Neural crest cell (in vitro differentiated cells): ENCODE results near the gene SMG6. TPM values are rescaled to one million over a fixed set of nuclear protein-coding genes. Genes with fewer than 3 reads are reported as not detected.
A peak's percentile ranks its signal among the peaks of the same experiment; 100 is the strongest.

ENCODE experiments used
- DNase-seq: peaks from one replicate; pipeline ENCODE4 v3.0.0; 2021; ENCODE audit warnings: low read depth, mixed read lengths, low spot score
- H3K27ac Mint-ChIP-seq: one replicate; pipeline ENCODE4 v1.8.0; 2021; ENCODE audit warnings: mild to moderate bottlenecking, mixed read lengths; ENCODE audit not compliant: unreplicated experiment
- H3K27me3 Mint-ChIP-seq: 2 replicates; pipeline ENCODE4 v1.8.0; 2021; ENCODE audit warnings: low read depth, mild to moderate bottlenecking, mixed read lengths
- H3K36me3 Mint-ChIP-seq: 2 replicates; pipeline ENCODE4 v1.8.0; 2021; ENCODE audit warnings: low read depth, mild to moderate bottlenecking, mixed read lengths
- H3K4me1 Mint-ChIP-seq: 2 replicates; pipeline ENCODE4 v1.8.0; 2021; ENCODE audit warnings: mixed read lengths
- H3K4me3 Mint-ChIP-seq: one replicate; pipeline ENCODE4 v1.8.0; 2021; ENCODE audit warnings: mild to moderate bottlenecking, mixed read lengths
- H3K9me3 Mint-ChIP-seq: 2 replicates; pipeline ENCODE4 v1.8.0; 2021; ENCODE audit warnings: mixed read lengths
- total RNA-seq: library from RNA; stranded (reverse); gene quantifications from 2 replicates; pipeline ENCODE4 v1.2.1, GENCODE V29; 2021
- TF ChIP-seq, protein P1 (sequence below): fragments of 200-600 bp; sonication (generic); conservative IDR thresholded peaks from 2 replicates; pipeline ENCODE4 v1.5.0; 2021; ENCODE audit warnings: antibody characterized with exemption, mild to moderate bottlenecking

Gene SMG6
- total RNA-seq, 1 donor from 2014 or later = 57.2 TPM

GRCh38 chr17:2178798-2179501, 124.6 kb downstream of the SMG6 start:
- no peaks in the 10 kb centered on the region for H3K9me3 Mint-ChIP-seq
- peak overlapping the region; percentile 11 for H3K4me3 Mint-ChIP-seq
- TF ChIP-seq, protein P1, sequence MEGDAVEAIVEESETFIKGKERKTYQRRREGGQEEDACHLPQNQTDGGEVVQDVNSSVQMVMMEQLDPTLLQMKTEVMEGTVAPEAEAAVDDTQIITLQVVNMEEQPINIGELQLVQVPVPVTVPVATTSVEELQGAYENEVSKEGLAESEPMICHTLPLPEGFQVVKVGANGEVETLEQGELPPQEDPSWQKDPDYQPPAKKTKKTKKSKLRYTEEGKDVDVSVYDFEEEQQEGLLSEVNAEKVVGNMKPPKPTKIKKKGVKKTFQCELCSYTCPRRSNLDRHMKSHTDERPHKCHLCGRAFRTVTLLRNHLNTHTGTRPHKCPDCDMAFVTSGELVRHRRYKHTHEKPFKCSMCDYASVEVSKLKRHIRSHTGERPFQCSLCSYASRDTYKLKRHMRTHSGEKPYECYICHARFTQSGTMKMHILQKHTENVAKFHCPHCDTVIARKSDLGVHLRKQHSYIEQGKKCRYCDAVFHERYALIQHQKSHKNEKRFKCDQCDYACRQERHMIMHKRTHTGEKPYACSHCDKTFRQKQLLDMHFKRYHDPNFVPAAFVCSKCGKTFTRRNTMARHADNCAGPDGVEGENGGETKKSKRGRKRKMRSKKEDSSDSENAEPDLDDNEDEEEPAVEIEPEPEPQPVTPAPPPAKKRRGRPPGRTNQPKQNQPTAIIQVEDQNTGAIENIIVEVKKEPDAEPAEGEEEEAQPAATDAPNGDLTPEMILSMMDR = no peak
- peaks cover 4% of the 10 kb centered on the region for H3K36me3 Mint-ChIP-seq
- DNase-seq = no peak
- peaks cover 43% of the 10 kb centered on the region for H3K4me1 Mint-ChIP-seq
- no peaks in the 10 kb centered on the region for H3K27me3 Mint-ChIP-seq
- H3K27ac Mint-ChIP-seq = peak overlapping the region; percentile 59

DNA sequence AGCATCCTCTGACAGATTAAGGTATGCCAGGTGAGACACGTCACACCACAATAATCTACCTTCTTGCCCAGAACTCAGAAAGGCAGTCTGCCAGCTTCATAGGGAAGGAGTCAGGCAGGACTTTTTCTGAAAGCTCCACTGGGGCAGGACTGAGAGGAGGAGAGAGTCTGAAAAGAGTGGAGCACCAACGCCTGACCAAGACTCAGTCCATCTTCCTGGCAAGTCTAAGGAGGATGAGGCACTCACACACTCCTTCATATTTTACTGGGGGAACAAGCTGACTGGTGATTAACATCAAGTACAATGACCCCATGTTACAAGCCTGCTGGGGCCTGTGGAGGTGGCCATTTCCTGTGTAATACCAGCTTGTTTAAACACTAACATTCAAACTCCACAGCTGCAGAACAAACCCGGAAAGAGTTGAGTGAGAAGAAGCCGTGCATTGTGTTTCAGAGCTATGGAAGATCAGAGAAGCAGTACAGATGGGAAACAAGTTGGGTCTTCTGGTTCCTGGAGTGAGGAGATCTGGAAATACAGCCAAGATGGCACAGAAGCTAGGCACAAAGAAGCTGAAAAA, 126.3 kb downstream of the SMG6 start:
- no peaks in the 10 kb centered on the region for H3K9me3 Mint-ChIP-seq
- DNase-seq = no peak
- peaks cover 5% of the 10 kb centered on the region for H3K36me3 Mint-ChIP-seq
- TF ChIP-seq, protein P1 = no peak
- peaks cover 56% of the 10 kb centered on the region for H3K4me1 Mint-ChIP-seq
- no peak overlapping the region for H3K4me3 Mint-ChIP-seq
- peak overlapping the region; percentile 72 for H3K27ac Mint-ChIP-seq
- no peaks in the 10 kb centered on the region for H3K27me3 Mint-ChIP-seq

GRCh38 chr17:2176499-2177169, 127.0 kb downstream of the SMG6 start:
- H3K4me1 Mint-ChIP-seq = peaks cover 56% of the 10 kb centered on the region
- H3K27me3 Mint-ChIP-seq = no peaks in the 10 kb centered on the region
- H3K36me3 Mint-ChIP-seq = peaks cover 5% of the 10 kb centered on the region
- DNase-seq = no peak
- no peaks in the 10 kb centered on the region for H3K9me3 Mint-ChIP-seq
- H3K4me3 Mint-ChIP-seq = no peak overlapping the region
- TF ChIP-seq, protein P1 = no peak
- H3K27ac Mint-ChIP-seq = peak overlapping the region; percentile 72

- Mint-ChIP-seq H3K4me3 (no peak overlapping the region), H3K36me3 (peaks cover 5% of the 10 kb centered on the region), H3K27me3 (no peaks in the 10 kb centered on the region), H3K9me3 (no peaks in the 10 kb centered on the region), H3K4me1 (peaks cover 51% of the 10 kb centered on the region), H3K27ac (no peak overlapping the region)
- TF ChIP-seq, protein P1 = no peak
- no peak for DNase-seq
Observed at GRCh38 chr17:2175294-2175628, 128.3 kb downstream of the SMG6 start.

DNA sequence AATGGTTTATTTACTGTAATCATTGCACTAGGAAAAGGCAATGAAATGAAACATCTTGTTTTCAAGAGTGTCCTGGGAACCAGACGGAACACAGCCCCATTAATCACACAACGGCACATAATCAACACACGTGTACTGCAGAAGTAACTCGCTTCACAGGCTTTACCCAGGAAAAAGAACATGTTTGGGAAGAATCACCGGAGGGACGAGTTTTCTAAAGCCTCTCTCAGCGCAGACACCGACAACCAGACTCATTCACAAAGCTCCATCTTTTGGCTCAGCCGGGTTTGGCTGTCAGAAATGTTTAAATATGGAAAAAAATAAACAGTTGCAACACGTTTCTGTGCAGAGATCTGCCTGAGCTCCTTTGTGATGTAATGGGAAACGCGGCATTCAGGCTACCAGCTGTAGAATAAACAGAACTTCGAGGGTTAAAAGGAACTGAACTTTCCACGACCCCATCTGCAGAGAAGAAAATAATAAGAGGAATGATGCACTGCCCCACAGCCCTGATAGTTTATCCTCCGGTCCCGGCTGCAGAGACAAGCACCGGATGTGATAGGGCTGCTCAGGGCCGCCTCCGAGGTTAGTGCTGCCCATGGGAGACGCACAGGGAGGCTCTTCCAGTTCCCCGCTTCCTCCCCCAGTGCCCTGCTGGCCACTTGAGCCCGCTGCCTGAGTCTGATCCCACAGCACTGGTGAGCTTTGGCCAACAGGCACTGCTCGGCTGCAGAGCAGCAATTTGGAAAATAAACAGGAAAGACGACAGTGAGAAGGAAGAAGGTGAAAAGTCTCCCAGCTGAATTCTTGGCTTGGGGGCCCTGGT, 128.9 kb downstream of the SMG6 start:
- TF ChIP-seq, protein P1 = no peak
- Mint-ChIP-seq H3K4me1 (peaks cover 51% of the 10 kb centered on the region), H3K27me3 (no peaks in the 10 kb centered on the region), H3K27ac (no peak overlapping the region), H3K9me3 (no peaks in the 10 kb centered on the region), H3K4me3 (no peak overlapping the region), H3K36me3 (peaks cover 6% of the 10 kb centered on the region)
- DNase-seq = no peak
